GM23338 (cell line): ENCODE measurements around the gene NPAS3.

Source experiments
- CTCF ChIP-seq, 2 experiments: fragments of 200-600 bp in 1 of 2; sonication (generic) in 1 of 2; conservative IDR thresholded peaks; 2 replicates each; pipeline versions ENCODE4 v1.5.1 to v1.6.1; 2016 to 2017; ENCODE audit warnings: antibody characterized with exemption in 2 of 2, low read depth in 2 of 2, mild to moderate bottlenecking in 2 of 2, moderate library complexity in 1 of 2
- ETS1 ChIP-seq: IDR thresholded peaks from 2 replicates; pipeline ENCODE4 v1.6.1; 2016; ENCODE audit warnings: antibody characterized with exemption
- EZH2 ChIP-seq: fragments of 200-600 bp; sonication (generic); IDR thresholded peaks from one replicate; pipeline ENCODE4 v1.8.0; 2017; ENCODE audit warnings: antibody characterized with exemption, mild to moderate bottlenecking, low read depth; ENCODE audit not compliant: unreplicated experiment
- JUNB ChIP-seq: IDR thresholded peaks from one replicate; pipeline ENCODE4 v1.6.1; 2016; ENCODE audit warnings: antibody characterized with exemption; ENCODE audit not compliant: unreplicated experiment
- NANOG ChIP-seq: IDR thresholded peaks from 2 replicates; pipeline ENCODE4 v1.6.1; 2016; ENCODE audit warnings: antibody characterized with exemption, borderline replicate concordance
- POLR2AphosphoS5 ChIP-seq: IDR thresholded peaks from 2 replicates; pipeline ENCODE4 v1.6.1; 2016; ENCODE audit warnings: antibody characterized with exemption, low read depth
- REST ChIP-seq: IDR thresholded peaks from one replicate; pipeline ENCODE4 v1.6.1; 2018; ENCODE audit warnings: antibody characterized with exemption; ENCODE audit not compliant: unreplicated experiment

GRCh38 chr14:33611405-33612196, 672.9 kb downstream of the NPAS3 start:
- no peak for TF ChIP-seq POLR2AphosphoS5
- no peak for TF ChIP-seq EZH2
- TF ChIP-seq NANOG = no peak
- no peak for TF ChIP-seq CTCF (conservative IDR thresholded peaks at IDR 0.05; ENCODE audit: low read depth in 2 of 2)
- no peak for TF ChIP-seq ETS1
- TF ChIP-seq REST = no peak
- no peak for TF ChIP-seq JUNB
